H1 (cell line): ENCODE results near the gene MAGI2. TPM values are rescaled to one million over a fixed set of nuclear protein-coding genes. Genes with fewer than 3 reads are reported as not detected.

Experiments
- GABPA ChIP-seq: IDR thresholded peaks from 2 replicates; pipeline ENCODE4 v1.6.1; 2011; ENCODE audit warnings: mild to moderate bottlenecking, low read length, moderate library complexity, borderline replicate concordance; ENCODE audit not compliant: insufficient read depth
- RNF2 ChIP-seq: fragments of 200-900, 300-1000 bp; sonication (generic); IDR thresholded peaks from 2 replicates; pipeline ENCODE4 v1.7.1; 2016; ENCODE audit warnings: borderline replicate concordance, low read depth, mild to moderate bottlenecking, antibody characterized with exemption, low read length; ENCODE audit not compliant: poor library complexity, severe bottlenecking; ENCODE audit errors: missing control alignments
- SIRT6 ChIP-seq: IDR thresholded peaks from one replicate; pipeline ENCODE4 v1.7.1; 2012; ENCODE audit warnings: low read length, inconsistent platforms
- TAF1 ChIP-seq: IDR thresholded peaks from 2 replicates; pipeline ENCODE4 v1.6.1; 2011; ENCODE audit warnings: mild to moderate bottlenecking, low read depth, low read length
- TEAD4 ChIP-seq: IDR thresholded peaks from 2 replicates; pipeline ENCODE4 v1.6.1; 2012; ENCODE audit warnings: low read depth, low read length, inconsistent platforms, mixed read lengths
- polyA plus RNA-seq, 7 experiments: library from polyadenylated mRNA; depleted of rRNA in 3 of 7; stranded (reverse) in 5 of 7; unstranded in 2 of 7; fragments of >200 nt in 5 of 7; fragments of 200-250 nt in 2 of 7; gene quantifications; 1 replicate in 5 of 7; 2 replicates in 1 of 7; 4 replicates in 1 of 7; pipeline versions ENCODE4 v1.2.1 to v1.2.3, GENCODE V29; 2011 to 2013; ENCODE audit warnings: missing spikeins in 2 of 7, mixed read lengths in 2 of 7
- total RNA-seq: library from RNA; stranded (reverse); fragmentation: NEBNext Ultra II Directional; extraction: Animal tissue kit (Norgen Biotek cat#: 25700); gene quantifications from 2 replicates; pipeline ENCODE4 v1.2.1, GENCODE V29; 2021

The MAGI2 gene
- total and polyA plus RNA-seq, 2 of the 8 experiments (the other 6 are each of a cell fraction or from before 2014, with no cell fraction given): 6.0 to 27.3 TPM

DNA sequence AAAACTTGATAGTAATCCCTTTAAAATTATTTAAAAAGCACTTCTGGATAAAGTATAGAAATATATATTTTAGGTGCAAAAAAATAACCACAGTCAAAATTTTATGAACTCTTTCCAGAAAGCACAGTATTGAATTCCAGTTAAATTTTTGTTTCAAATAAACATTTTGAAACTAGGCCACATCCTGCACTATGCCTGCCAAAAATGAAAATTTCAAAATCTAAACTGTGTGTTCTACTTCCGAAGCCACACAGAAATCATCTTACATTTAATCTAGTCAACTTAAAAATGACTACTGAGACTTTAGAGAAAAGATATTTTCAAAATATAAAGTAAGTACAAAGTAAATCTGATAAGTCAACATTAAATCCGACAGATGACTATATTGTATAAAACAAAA is 50.0 kb downstream of the MAGI2 start (continued):
- TF ChIP-seq RNF2 (no peak), SIRT6 (no peak), TAF1 (no peak), TEAD4 (no peak), GABPA (no peak)
- TF ChIP-seq, all 59 proteins: peak for 0
